GM13977 (cell line): ENCODE measurements around the gene TRAPPC3L.

ENCODE experiments used
- DNase-seq: peaks from one replicate; pipeline ENCODE4 v3.0.0; 2012; ENCODE audit warnings: low spot score
- in situ Hi-C: fragments of 300-500 bp; cut with MboI; formaldehyde crosslinking; loops from one replicate; pipeline ENCODE4 v1.12.0; 2022; ENCODE audit warnings: low sequenced_read_pairs, low pct_unique_long_range_greater_than_20kb, mixed read lengths, inconsistent platforms; ENCODE audit not compliant: unreplicated experiment
- TF ChIP-seq, protein P1 (sequence below): IDR thresholded peaks from 2 replicates; pipeline ENCODE4 v1.5.1; 2012; ENCODE audit warnings: mild to moderate bottlenecking, control low read depth; ENCODE audit not compliant: insufficient read depth; ENCODE audit errors: extremely low read depth, missing control alignments

TRAPPC3L gene

GRCh38 chr6:116562019-116562403, 16.5 kb upstream of the TRAPPC3L start:
- TF ChIP-seq, protein P1, sequence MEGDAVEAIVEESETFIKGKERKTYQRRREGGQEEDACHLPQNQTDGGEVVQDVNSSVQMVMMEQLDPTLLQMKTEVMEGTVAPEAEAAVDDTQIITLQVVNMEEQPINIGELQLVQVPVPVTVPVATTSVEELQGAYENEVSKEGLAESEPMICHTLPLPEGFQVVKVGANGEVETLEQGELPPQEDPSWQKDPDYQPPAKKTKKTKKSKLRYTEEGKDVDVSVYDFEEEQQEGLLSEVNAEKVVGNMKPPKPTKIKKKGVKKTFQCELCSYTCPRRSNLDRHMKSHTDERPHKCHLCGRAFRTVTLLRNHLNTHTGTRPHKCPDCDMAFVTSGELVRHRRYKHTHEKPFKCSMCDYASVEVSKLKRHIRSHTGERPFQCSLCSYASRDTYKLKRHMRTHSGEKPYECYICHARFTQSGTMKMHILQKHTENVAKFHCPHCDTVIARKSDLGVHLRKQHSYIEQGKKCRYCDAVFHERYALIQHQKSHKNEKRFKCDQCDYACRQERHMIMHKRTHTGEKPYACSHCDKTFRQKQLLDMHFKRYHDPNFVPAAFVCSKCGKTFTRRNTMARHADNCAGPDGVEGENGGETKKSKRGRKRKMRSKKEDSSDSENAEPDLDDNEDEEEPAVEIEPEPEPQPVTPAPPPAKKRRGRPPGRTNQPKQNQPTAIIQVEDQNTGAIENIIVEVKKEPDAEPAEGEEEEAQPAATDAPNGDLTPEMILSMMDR, result no peak
- in situ Hi-C loops, result loop anchor here (10.0 kb wide), 1 partner anchor 297 kb away; no protein-coding TSS in a partner anchor
- DNase-seq, result no peak

DNA sequence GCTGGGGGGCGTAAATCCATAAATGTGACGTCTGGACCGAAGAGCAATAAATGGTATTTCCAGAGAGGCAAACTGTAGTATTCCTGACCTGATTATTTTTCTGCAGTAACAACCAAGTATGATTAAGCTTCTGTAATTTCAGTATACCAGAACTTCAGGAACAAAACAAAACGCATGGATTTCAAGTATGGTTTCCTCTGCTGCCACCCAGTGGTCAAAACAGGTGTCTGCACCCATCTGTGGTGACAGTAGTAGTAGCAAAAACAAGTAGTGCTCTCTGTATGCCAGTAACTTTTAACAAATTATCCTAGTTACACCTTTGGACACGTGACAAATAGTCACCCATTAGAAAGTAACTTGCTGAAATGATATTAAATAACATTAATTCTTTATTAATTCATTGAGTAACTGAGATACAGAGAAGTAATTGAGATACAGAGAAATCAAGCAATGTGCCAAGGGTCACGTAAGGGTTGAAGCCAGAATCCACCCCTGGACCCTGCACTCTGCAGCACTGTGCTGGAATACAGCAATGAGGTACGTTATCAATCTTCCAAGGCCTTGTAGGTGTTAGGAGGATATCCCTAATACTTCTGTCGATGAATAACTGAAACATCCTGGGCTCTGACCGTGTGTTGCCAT, 16.0 kb upstream of the TRAPPC3L start:
- TF ChIP-seq, protein P1, result peak; percentile 88
- in situ Hi-C loops, result loop anchor here (10.0 kb wide), 1 partner anchor 297 kb away; no protein-coding TSS in a partner anchor
- peak; percentile 63 for DNase-seq

- in situ Hi-C loops, result loop anchor here (10.0 kb wide), 1 partner anchor 295 kb away; no protein-coding TSS in a partner anchor
- TF ChIP-seq, protein P1, result no peak
- no peak for DNase-seq
Measured at GRCh38 chr6:116560130-116560529, 14.6 kb upstream of the TRAPPC3L start.

- TF ChIP-seq, protein P1, result no peak
- in situ Hi-C loops, result no loop called here
- no peak for DNase-seq
Measured at GRCh38 chr6:116557893-116558292, 12.4 kb upstream of the TRAPPC3L start.

DNA sequence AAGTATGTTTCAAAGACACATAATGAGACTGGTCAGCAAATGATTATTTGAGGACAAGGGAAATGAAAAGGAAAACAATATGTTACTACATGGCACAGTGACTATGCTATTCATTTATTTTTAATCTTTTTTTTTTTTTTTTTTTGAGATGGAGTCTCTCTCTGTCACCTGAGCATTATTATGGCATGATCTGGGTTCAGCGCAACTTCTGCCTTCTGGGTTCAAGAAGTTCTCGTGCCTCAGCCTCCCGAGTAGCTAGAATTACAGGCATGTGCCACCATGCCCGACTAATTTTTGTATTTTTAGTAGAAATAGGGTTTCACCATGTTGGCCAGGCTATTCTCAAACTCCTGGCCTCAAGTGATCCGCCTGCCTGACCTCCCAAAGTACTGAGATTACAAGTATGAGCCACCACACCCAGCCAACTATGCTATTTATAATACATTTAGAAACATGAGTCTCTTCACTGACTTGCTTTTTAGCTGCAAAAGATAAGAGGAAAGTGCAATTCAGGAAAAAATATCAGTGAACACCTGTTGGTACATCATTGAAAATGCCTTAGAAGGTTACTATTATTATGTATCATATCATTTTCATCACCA, 11.4 kb upstream of the TRAPPC3L start:
- in situ Hi-C loops, result no loop called here
- TF ChIP-seq, protein P1, result no peak
- no peak for DNase-seq

GRCh38 chr6:116556065-116556464, 10.6 kb upstream of the TRAPPC3L start:
- TF ChIP-seq, protein P1, result no peak
- no peak for DNase-seq
- in situ Hi-C loops, result no loop called here
